A549 (cell line): Measurements from ENCODE around the gene CFAP161. TPM values are rescaled to one million over a fixed set of nuclear protein-coding genes. Genes with fewer than 3 reads are reported as not detected.

Experiments used
- ATAC-seq, 2 experiments: fragments of 200-7000 bp in 1 of 2; fragments of >200 bp in 1 of 2; cut with Nextera tagmentation in 1 of 2; cut with Tn5 transposase in 1 of 2; 3 replicates each; pipeline versions ENCODE4 v1.8.0 to v1.9.1; 2018 to 2020; ENCODE audit warnings: mild to moderate bottlenecking in 1 of 2, moderate library complexity in 1 of 2
- CTCF ChIA-PET: fragments of 300-600 bp; sonication (Branson Sonifier 250); formaldehyde crosslinking; extraction: SDS; loops from one replicate; lab custom pipeline; 2021; ENCODE audit warnings: antibody characterized with exemption, inconsistent platforms; lab: Yijun Ruan, JAX
- POLR2A ChIA-PET: fragments of 350-600 bp; formaldehyde crosslinking; extraction: SDS; loops from one replicate; lab custom pipeline; 2021; ENCODE audit warnings: antibody characterized with exemption, inconsistent platforms; lab: Yijun Ruan, JAX
- DNase-seq, 2 experiments: peaks; one replicate each; pipeline versions ENCODE4 v3.0.0 to v3.0.0-alpha.2; 2011 to 2016; ENCODE audit warnings: low read depth in 1 of 2, low spot score in 1 of 2
- FAIRE-seq: peaks from 2 replicates; lab custom pipeline; 2011; peaks lifted over from hg19 to GRCh38; lab: Jason Lieb, UNC
- H3K27ac ChIP-seq, 2 experiments: fragments of >200 bp; sonication (Bioruptor Twin); formaldehyde crosslinking; 3 replicates each; pipeline ENCODE4 v1.5.1; 2016 to 2017
- H3K4me1 ChIP-seq: fragments of >200 bp; sonication (Bioruptor Twin); formaldehyde crosslinking; 3 replicates; pipeline ENCODE4 v1.6.1; 2016
- H3K4me2 ChIP-seq: fragments of >200 bp; sonication (Bioruptor Twin); formaldehyde crosslinking; 3 replicates; pipeline ENCODE4 v1.6.1; 2016
- H3K4me3 ChIP-seq: fragments of >200 bp; sonication (Bioruptor Twin); formaldehyde crosslinking; 3 replicates; pipeline ENCODE4 v1.5.1; 2016
- H3K9me3 ChIP-seq: fragments of >200 bp; sonication (Bioruptor Twin); formaldehyde crosslinking; 3 replicates; pipeline ENCODE4 v1.6.1; 2016
- BHLHE40 ChIP-seq: IDR thresholded peaks from 2 replicates; pipeline ENCODE4 v1.6.1; 2012; ENCODE audit warnings: low read depth, low read length, inconsistent platforms
- CHD2 ChIP-seq: fragments of 150-350 bp; IDR thresholded peaks from 2 replicates; pipeline ENCODE4 v1.6.1; 2014; ENCODE audit warnings: low read length; ENCODE audit not compliant: partially characterized antibody
- EHF ChIP-seq: fragments of 250-450 bp; sonication (Bioruptor Pico); IDR thresholded peaks from 2 replicates; pipeline ENCODE4 v1.5.0; 2020; ENCODE audit warnings: mild to moderate bottlenecking
- HEYL ChIP-seq: fragments of 250-450 bp; sonication (Bioruptor Pico); IDR thresholded peaks from 2 replicates; pipeline ENCODE4 v1.8.0; 2021; ENCODE audit warnings: mild to moderate bottlenecking, moderate library complexity
- HOXB13 ChIP-seq: fragments of 250-450 bp; sonication (Bioruptor Pico); IDR thresholded peaks from 2 replicates; pipeline ENCODE4 v1.5.0; 2020; ENCODE audit warnings: low read depth, mild to moderate bottlenecking, moderate library complexity
- HOXB5 ChIP-seq: fragments of 250-450 bp; sonication (Bioruptor Pico); IDR thresholded peaks from 2 replicates; pipeline ENCODE4 v1.5.0; 2020; ENCODE audit warnings: mild to moderate bottlenecking, moderate library complexity
- JUNB ChIP-seq: fragments of >200 bp; sonication (Bioruptor Twin); formaldehyde crosslinking; IDR thresholded peaks from 2 replicates; pipeline ENCODE4 v1.6.1; 2016
- KDM1A ChIP-seq: fragments of 200-600 bp; sonication (generic); IDR thresholded peaks from 2 replicates; pipeline ENCODE4 v1.6.1; 2016; ENCODE audit warnings: low read depth, mild to moderate bottlenecking
- MAZ ChIP-seq: fragments of 150-350 bp; IDR thresholded peaks from 2 replicates; pipeline ENCODE4 v1.6.1; 2014; ENCODE audit warnings: antibody characterized with exemption, low read depth, low read length, borderline replicate concordance
- NFE2L2 ChIP-seq: fragments of 150-350 bp; conservative IDR thresholded peaks from 2 replicates; pipeline ENCODE4 v1.6.1; 2014; ENCODE audit warnings: low read length
- RCOR1 ChIP-seq: fragments of 150-350 bp; IDR thresholded peaks from 2 replicates; pipeline ENCODE4 v1.6.1; 2014; ENCODE audit warnings: antibody characterized with exemption, low read length, low read depth
- RNF2 ChIP-seq: fragments of 200-600 bp; sonication (generic); IDR thresholded peaks from 2 replicates; pipeline ENCODE4 v1.6.1; 2016; ENCODE audit warnings: low read depth, mild to moderate bottlenecking, antibody characterized with exemption, moderate library complexity, borderline replicate concordance
- TP53 ChIP-seq: fragments of 250-450 bp; sonication (Bioruptor Pico); IDR thresholded peaks from 2 replicates; pipeline ENCODE4 v1.5.0; 2021; ENCODE audit warnings: mild to moderate bottlenecking, moderate library complexity
- ZNF302 ChIP-seq: fragments of 250-450 bp; sonication (Bioruptor Pico); IDR thresholded peaks from 2 replicates; pipeline ENCODE4 v1.9.0; 2021; ENCODE audit warnings: inconsistent platforms, mild to moderate bottlenecking, moderate library complexity
- WGBS: methylation state at CpG from one replicate; pipeline ENCODE4 v1.1.6; 2017; ENCODE audit errors: missing lambda C conversion rate; 5-methylcytosine and 5-hydroxymethylcytosine counted together
- polyA plus RNA-seq, 4 experiments: library from polyadenylated mRNA; depleted of rRNA in 3 of 4; stranded (reverse); fragments of >200 nt; fragmentation: RNase III in 1 of 4; extraction: RNeasy Plus Mini Kit Qiagen cat#74134 plus additional on column Dnase treatment in 1 of 4; gene quantifications; 2 replicates in 3 of 4; 3 replicates in 1 of 4; pipeline ENCODE4 v1.2.3, GENCODE V29; 2011 to 2017
- TF ChIP-seq, protein P1 (sequence below): fragments of 150-350 bp; IDR thresholded peaks from 2 replicates; pipeline ENCODE4 v1.6.1; 2014; ENCODE audit warnings: low read depth, mild to moderate bottlenecking, low read length
- TF ChIP-seq, protein P2 (sequence below): fragments of 250-450 bp; sonication (Bioruptor Pico); IDR thresholded peaks from 2 replicates; pipeline ENCODE4 v1.5.0; 2021; ENCODE audit warnings: mild to moderate bottlenecking, moderate library complexity, borderline replicate concordance
- TF ChIP-seq, protein P3 (sequence below): IDR thresholded peaks from 2 replicates; pipeline ENCODE4 v1.6.1; 2012; ENCODE audit warnings: low read depth, borderline replicate concordance
- TF ChIP-seq, protein P4 (sequence below): fragments of >200 bp; sonication (Bioruptor Twin); formaldehyde crosslinking; IDR thresholded peaks from 2 replicates; pipeline ENCODE4 v1.6.1; 2016
- TF ChIP-seq, protein P5 (sequence below): IDR thresholded peaks from 2 replicates; pipeline ENCODE4 v1.6.1; 2012

CFAP161 gene
- polyA plus RNA-seq, 2 of the 4 experiments (the other 2 are of a cell fraction) = not detected

DNA sequence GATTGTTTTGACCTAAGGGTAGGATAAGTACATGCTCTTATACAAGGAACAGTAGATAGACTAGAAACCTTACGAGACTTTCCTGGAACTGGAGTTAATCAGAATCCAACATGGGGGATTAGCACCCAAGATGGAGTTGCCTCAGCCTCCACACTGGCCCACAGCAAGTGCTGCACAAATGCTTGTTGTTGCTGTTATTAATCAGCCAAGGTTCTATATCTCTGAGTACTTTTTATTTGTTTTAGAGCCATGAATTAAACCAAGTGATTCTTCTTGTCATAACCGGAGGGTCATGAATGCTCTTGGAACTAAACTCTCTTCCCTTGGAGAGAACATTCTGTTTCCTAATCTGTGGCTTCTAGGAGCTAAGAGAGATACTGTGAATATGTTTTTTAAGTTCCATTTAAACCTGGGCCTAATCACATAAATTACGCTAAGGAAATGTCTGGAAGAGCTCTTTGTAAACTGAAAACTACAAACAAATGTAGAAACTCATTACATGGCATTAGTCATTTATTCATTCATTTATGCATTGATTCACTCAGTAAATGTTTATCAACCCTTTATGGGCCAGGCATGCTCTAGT is 56.9 kb downstream of the CFAP161 start:
- TF ChIP-seq, protein P1, sequence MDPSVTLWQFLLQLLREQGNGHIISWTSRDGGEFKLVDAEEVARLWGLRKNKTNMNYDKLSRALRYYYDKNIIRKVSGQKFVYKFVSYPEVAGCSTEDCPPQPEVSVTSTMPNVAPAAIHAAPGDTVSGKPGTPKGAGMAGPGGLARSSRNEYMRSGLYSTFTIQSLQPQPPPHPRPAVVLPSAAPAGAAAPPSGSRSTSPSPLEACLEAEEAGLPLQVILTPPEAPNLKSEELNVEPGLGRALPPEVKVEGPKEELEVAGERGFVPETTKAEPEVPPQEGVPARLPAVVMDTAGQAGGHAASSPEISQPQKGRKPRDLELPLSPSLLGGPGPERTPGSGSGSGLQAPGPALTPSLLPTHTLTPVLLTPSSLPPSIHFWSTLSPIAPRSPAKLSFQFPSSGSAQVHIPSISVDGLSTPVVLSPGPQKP = no peak
- no peak for TF ChIP-seq ZNF302 (CRISPR knock-in tag)
- no peak for TF ChIP-seq RNF2
- no peak for TF ChIP-seq CHD2
- no peak for TF ChIP-seq HEYL (CRISPR knock-in tag)
- TF ChIP-seq JUNB = no peak
- TF ChIP-seq MAZ = no peak
- TF ChIP-seq TP53 (CRISPR knock-in tag) = no peak
- TF ChIP-seq HOXB13 = no peak
- TF ChIP-seq, protein P2, sequence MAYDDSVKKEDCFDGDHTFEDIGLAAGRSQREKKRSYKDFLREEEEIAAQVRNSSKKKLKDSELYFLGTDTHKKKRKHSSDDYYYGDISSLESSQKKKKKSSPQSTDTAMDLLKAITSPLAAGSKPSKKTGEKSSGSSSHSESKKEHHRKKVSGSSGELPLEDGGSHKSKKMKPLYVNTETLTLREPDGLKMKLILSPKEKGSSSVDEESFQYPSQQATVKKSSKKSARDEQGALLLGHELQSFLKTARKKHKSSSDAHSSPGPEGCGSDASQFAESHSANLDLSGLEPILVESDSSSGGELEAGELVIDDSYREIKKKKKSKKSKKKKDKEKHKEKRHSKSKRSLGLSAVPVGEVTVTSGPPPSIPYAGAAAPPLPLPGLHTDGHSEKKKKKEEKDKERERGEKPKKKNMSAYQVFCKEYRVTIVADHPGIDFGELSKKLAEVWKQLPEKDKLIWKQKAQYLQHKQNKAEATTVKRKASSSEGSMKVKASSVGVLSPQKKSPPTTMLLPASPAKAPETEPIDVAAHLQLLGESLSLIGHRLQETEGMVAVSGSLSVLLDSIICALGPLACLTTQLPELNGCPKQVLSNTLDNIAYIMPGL (CRISPR knock-in tag) = no peak
- TF ChIP-seq, protein P3, sequence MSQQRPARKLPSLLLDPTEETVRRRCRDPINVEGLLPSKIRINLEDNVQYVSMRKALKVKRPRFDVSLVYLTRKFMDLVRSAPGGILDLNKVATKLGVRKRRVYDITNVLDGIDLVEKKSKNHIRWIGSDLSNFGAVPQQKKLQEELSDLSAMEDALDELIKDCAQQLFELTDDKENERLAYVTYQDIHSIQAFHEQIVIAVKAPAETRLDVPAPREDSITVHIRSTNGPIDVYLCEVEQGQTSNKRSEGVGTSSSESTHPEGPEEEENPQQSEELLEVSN = no peak
- TF ChIP-seq, protein P4, sequence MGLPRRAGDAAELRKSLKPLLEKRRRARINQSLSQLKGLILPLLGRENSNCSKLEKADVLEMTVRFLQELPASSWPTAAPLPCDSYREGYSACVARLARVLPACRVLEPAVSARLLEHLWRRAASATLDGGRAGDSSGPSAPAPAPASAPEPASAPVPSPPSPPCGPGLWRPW = no peak
- TF ChIP-seq HOXB5 = no peak
- TF ChIP-seq RCOR1 = no peak
- WGBS = 26% methylated on average over 3 of the region's 3 CpGs
- no peak for ATAC-seq
- Histone ChIP-seq H3K4me2 (no peak overlapping the region), H3K9me3 (no peaks in the 10 kb centered on the region), H3K4me3 (no peak overlapping the region), H3K4me1 (no peaks in the 10 kb centered on the region), H3K27ac (no peak overlapping the region)
- ChIA-PET CTCF (interaction anchor here (0.8 to 2.8 kb wide), 3 partner anchors 10 to 75 kb away, joined by 3 to 13 read pairs (median 3); no protein-coding TSS in a partner anchor), POLR2A (no interaction called here)
- no peak for DNase-seq
- FAIRE-seq = no peak

DNA sequence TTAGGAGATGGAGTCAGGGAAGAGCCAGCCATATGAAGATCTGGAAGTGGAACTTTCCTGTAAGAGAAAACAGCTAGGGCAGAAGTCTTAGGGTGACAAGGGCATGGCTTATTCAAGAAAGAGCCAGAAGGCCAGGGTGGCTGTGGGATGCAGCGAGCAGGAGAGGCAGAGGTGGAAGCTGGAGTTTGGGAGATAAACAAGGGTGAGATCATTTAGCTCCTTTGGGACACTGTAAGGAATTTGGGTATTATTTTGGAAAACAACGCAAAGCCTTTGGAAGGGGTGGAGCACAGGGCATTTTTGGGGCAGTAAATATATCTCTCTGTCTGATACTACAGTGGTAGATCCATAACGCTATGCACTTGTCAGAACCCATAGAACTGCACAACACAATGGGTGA is 57.6 kb downstream of the CFAP161 start:
- Histone ChIP-seq H3K27ac (no peak overlapping the region), H3K4me2 (no peak overlapping the region), H3K9me3 (no peaks in the 10 kb centered on the region), H3K4me1 (no peaks in the 10 kb centered on the region), H3K4me3 (no peak overlapping the region)
- ATAC-seq = no peak
- CTCF ChIA-PET = interaction anchor here (0.6 to 1.2 kb wide), 3 partner anchors 11 to 75 kb away, joined by 3 read pairs; no protein-coding TSS in a partner anchor
- no peak for TF ChIP-seq EHF
- no peak for TF ChIP-seq BHLHE40
- TF ChIP-seq NFE2L2 = no peak
- TF ChIP-seq, protein P5, sequence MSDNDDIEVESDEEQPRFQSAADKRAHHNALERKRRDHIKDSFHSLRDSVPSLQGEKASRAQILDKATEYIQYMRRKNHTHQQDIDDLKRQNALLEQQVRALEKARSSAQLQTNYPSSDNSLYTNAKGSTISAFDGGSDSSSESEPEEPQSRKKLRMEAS = no peak
- TF ChIP-seq KDM1A = no peak
- 16% methylated on average over 3 of the region's 3 CpGs for WGBS
- FAIRE-seq = no peak
- no peak for DNase-seq
- POLR2A ChIA-PET = interaction anchor here (0.5 kb wide), 1 partner anchor 11 kb away, joined by 3 read pairs; no protein-coding TSS in a partner anchor

DNA sequence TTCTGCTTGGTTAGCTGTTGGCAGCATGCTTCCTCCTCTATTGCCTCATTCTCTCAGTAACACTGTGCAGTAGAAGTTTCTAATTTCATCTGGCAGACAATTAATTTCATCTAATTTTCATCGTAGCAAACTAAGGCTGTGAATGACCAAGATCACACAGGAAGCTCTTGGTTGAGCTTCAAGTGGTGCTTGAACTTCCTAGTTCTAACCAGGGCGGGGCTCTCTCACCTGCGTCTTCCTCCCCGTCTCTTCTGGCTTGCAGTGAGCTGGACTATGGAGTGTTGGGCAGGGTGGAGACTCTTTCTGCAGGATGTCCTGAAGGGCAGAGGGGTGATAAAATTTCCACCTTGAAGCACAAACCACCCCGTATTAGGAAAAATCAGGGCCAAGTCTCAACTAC is 60.7 kb downstream of the CFAP161 start:
- CTCF ChIA-PET = interaction anchor here (0.5 to 1.3 kb wide), 4 partner anchors 12 to 265 kb away, joined by 3 to 4 read pairs (median 3); no protein-coding TSS in a partner anchor
- POLR2A ChIA-PET = no interaction called here

More for the DNA sequence above, 60.7 kb downstream of the CFAP161 start:
- TF ChIP-seq ZNF302 (CRISPR knock-in tag) (no peak), CHD2 (no peak)
- TF ChIP-seq, all 56 proteins: peak for 0
- Histone ChIP-seq H3K9me3 (no peaks in the 10 kb centered on the region), H3K4me3 (no peak overlapping the region), H3K27ac (no peak overlapping the region), H3K4me2 (no peak overlapping the region), H3K4me1 (no peaks in the 10 kb centered on the region)
- DNase-seq (no peak), ATAC-seq (peak in 1 of 2 experiments; percentile 38; a peak in 1 of 6 replicates), FAIRE-seq (peak; percentile 89)
- 10% methylated on average over 5 of the region's 5 CpGs for WGBS
